22Rv1 (cell line): Measurements from ENCODE around the gene GNAL.

Experiments used
- H3K27ac ChIP-seq: fragments of 450-650 bp; 2 replicates; pipeline ENCODE4 v1.5.1; 2017
- ZFX ChIP-seq: fragments of 450-650 bp; IDR thresholded peaks from 2 replicates; pipeline ENCODE4 v1.6.1; 2017; ENCODE audit warnings: antibody characterized with exemption, borderline replicate concordance
- TF ChIP-seq, protein P1 (sequence below): fragments of 450-650 bp; IDR thresholded peaks from 2 replicates; pipeline ENCODE4 v1.5.1; 2017; ENCODE audit warnings: mild to moderate bottlenecking

The GNAL gene

DNA sequence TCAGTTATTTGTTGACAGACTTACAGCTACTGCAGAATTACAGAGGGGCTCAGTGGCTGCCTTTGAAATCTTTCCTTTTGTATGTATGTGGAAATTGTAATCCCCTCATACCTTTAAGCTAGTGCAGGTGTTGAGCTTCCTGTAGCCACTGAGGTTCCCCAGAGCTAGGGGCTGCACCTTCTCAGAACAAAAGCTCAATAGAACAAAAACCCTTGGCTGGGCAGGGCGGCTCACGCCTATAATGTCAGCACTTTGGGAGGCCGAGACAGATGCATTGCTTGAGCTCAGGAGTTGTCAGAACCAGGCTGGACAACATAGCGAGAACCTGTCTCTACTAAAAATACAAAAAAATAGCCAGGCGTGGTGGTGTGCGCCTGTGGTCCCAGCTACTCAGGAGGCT lies 120.8 kb downstream of the GNAL start:
- H3K27ac ChIP-seq = no peak overlapping the region
- TF ChIP-seq, protein P1, sequence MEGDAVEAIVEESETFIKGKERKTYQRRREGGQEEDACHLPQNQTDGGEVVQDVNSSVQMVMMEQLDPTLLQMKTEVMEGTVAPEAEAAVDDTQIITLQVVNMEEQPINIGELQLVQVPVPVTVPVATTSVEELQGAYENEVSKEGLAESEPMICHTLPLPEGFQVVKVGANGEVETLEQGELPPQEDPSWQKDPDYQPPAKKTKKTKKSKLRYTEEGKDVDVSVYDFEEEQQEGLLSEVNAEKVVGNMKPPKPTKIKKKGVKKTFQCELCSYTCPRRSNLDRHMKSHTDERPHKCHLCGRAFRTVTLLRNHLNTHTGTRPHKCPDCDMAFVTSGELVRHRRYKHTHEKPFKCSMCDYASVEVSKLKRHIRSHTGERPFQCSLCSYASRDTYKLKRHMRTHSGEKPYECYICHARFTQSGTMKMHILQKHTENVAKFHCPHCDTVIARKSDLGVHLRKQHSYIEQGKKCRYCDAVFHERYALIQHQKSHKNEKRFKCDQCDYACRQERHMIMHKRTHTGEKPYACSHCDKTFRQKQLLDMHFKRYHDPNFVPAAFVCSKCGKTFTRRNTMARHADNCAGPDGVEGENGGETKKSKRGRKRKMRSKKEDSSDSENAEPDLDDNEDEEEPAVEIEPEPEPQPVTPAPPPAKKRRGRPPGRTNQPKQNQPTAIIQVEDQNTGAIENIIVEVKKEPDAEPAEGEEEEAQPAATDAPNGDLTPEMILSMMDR = no peak
- TF ChIP-seq ZFX = no peak

DNA sequence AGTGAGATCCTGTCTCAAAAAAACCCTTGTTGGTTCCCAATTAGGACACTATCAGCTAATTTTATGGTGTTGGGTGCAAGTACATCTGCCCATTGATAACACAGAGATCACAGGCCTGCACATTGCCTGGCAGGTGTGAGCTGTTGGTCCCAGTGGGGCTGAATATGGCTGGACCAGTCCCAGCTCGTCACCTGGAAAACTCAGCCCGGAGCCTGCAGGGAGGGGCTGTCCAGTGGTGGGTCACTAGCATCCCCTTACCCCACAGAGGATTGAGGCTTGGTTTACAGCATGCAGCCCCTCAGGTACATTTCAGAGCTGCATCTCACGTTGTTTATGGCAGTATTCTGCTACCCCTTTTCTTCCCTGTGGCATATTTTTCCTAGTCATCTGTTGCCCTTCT lies 121.3 kb downstream of the GNAL start:
- H3K27ac ChIP-seq = no peak overlapping the region
- TF ChIP-seq ZFX = no peak
- TF ChIP-seq, protein P1 = no peak

DNA sequence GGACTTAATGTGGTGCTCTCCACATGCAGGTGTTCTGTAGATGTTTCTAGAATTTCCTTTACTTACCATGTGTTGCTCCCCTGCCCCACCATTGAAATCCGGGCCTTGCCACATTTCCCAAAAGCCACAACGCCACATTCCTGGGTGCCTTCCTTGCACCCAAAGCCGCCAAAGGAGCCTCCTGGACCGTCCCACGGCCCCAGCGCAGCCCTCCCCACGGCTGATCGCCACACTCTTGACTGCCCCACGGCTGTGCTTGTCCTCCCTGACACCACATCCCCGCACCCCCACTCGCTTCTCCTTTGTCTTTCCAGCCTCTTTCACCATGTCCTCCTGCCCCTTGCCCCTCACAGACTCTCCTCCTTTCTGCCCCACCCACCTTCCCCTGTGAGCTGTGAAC lies 121.9 kb downstream of the GNAL start:
- H3K27ac ChIP-seq = no peak overlapping the region
- TF ChIP-seq, protein P1 = no peak
- TF ChIP-seq ZFX = no peak

DNA sequence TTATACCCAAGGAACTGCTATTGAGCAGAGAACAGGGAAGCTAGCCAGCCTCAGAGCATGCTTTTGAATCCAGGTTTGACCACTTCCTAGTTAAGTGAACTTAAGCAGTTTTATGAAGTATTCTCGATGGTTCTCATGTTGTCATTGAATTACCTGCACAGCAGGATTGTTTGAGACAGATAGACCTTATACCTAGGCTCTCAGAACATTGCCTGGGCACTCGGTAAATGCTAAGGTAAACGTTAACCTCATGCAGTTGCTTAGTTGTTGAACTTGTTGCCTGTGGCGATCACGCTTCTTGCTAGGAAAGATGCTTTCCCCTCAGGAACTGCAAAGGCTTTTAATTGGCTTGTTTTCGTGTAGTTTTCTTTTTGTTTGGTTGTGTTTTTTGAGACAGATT lies 128.2 kb downstream of the GNAL start:
- no peak for TF ChIP-seq ZFX
- TF ChIP-seq, protein P1 = no peak
- H3K27ac ChIP-seq = no peak overlapping the region

DNA sequence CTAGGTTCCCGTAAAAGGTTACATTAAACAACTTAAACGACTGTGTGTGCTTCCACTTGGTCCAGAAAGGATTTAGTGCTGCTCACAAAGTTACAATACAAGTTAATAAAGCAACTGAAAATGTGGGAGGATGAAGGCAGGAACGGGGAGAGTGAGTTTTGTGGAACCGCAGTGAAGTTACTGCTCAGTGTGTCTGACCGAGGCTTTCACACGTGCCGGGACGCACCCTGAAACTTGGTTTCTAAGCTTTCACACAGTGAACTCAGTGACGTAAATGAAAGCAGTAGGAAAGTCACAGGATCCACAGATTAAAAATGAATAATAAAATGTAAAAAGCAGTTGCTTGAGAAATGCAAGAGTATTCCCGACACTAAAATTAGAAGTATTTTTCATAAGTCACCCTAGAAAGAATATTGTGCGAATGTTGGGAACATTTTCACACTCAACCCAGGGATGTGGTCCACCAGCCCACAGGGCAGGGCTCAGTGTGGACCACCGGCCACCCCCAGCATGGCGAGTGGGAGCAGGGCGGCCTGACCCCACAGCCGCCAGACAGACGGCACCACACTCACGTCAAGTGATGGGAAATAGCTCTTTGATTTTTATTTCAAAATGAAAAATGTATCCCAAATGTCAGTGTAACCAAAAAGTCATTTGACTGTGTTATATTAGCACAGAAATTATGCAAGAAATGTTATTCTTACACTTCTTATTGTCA lies 129.6 kb downstream of the GNAL start:
- no peak for TF ChIP-seq ZFX
- TF ChIP-seq, protein P1 = no peak
- no peak overlapping the region for H3K27ac ChIP-seq

DNA sequence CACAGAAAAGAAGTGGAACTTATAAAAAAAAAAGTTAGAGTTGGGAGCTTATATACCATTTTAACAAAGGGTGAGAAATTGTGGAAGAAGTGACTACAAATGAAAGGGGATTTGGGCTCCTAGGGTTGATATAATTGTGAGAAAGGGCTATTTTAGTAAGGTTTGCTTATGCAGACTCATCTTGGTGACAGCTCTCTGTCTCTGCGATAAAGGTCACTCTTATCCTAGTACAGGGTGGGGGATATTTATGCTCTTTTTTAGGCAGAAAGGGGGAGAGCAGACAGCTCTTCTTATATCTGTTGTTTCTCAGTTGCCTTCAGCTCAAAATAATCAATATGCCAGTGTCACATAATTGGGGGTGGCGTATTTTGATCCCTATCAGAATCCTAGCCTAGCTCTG lies 130.9 kb downstream of the GNAL start:
- TF ChIP-seq, protein P1 = no peak
- TF ChIP-seq ZFX = no peak

DNA sequence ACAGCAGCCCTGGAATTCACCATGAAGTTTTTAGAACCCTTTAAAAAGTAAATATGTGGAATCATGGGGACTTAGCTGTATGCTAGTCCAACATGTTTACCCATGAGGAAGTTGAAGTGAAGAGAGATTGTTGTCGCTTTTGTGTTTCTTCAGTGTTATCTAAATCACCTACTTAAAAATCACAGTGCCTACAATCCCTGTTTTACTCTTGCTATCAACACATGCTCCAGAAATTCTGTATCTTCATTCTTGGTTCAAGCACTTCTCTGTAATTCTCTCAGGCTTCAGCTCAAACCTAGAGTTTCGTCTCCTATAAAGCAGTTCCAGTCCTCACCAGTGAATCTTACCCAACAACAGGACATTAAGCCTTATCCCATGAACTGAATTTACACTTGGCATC lies 131.6 kb downstream of the GNAL start:
- TF ChIP-seq ZFX = no peak
- TF ChIP-seq, protein P1 = no peak
- no peak overlapping the region for H3K27ac ChIP-seq

More for the DNA sequence above, 130.9 kb downstream of the GNAL start:
- H3K27ac ChIP-seq = no peak overlapping the region
